NCI-H82 treated with DMSO at 0.1 percent for 48 hours (cell line): Measurements from ENCODE around the gene PRMT2.

Source experiments
- DNase-seq: peaks from one replicate; lab custom pipeline; 2025; ENCODE audit not compliant: unreplicated experiment; lab: John Stamatoyannopoulos, UW

Gene PRMT2

DNA sequence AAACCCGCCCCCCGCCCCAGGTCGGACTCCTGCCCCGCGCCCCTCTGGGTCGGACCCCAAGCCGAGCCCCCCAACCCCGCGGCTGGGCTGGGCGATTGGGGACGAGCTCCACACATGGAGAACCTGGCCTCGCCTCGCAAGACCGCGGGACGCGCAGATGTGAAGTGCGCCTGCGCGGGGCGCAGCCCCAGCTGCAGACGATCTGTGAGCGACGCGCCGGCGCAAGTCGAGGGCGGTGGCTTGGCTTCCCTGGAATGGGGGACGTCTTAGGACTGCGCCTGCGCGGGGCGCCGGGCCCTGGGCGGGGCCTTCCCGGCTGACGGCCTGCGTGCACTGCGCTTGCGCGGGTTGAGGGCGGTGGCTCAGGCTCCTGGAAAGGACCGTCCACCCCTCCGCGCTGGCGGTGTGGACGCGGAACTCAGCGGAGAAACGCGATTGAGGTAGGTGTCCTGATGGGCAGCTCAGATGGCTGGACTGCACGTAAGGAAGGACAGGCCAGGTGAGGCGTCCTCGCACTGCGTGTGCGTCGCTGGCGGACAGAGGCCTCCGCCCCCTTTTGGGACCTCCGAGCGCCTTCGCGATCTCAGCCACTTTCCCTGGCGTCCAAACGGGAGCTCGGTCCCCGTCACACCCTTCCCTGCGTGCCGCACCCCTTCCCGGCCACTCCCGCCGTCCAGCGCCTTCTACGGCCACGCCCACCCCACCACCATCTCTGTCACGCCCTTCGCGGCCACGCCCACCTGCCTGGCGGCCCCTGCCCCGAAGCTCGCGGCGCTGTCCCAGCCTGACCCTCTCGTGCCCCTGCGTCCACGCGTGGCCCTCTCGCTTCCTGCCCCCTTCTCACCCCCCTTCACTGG is at the start of gene PRMT2:
PRMT2 (plus strand) TSS at position 351 of the 857 bp plus-strand sequence. CDS start 1,278 bp downstream, outside the sequence.
- DNase-seq, result peak; percentile 85

DNA sequence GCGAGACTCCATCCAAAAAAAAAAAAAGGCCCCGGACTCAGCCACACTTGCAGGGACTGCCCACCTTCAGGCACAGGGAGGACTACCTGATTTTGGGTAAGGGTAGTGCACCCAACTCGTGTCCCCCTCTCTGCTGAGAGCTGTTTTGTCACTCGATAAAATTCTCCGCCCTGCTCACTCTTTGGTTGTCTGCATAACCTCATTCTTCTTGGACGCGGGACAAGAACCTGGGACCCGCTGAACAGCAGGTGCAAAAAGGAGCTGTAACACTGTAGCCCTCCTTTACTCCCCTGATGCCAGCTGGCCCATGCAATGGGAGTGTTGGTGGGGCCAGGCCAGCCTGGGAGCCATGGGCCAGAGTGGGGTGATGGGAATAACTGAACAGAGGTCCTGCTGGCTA is 41.2 kb upstream of the PRMT2 start:
- no peak for DNase-seq

DNA sequence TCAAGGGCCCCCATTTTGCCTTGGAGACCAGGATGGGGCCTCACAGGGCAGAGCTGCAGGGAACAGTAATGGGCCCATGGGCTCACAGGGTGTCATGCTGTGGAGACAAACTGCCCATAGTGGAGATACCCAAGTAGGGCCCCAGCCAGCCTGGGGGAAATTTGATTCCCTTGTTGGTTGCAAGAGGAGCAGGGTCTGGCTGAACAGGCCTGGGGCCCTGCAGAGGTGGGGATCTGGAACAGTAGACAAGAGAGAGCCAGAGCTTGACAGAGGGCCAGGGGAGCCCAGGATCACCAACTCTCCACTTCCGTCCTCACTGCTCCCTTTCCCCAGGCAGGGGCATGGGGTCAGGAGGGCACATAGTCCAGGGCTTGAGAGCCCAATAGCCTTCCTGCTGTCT is 39.3 kb upstream of the PRMT2 start:
- DNase-seq, result no peak

DNA sequence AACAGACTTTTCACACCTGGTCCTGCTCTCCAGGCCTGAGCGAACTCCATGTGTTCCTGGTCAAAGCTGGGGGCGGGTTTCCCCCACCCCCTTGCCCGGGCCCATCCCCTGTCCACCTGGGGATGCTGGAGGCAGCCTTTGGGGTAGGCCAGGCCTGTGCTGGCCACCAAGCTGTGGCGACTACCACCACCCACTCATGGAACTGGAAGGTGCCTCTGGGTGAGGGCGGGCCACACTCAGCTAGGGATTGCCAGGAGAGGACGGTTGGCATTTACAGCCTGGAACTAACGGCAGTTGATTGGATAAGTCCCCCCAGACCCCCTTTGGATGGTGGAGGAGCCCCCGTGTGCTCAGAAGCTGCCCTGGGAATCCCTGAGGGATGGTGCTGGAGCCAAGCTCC is 38.4 kb upstream of the PRMT2 start:
- no peak for DNase-seq

DNA sequence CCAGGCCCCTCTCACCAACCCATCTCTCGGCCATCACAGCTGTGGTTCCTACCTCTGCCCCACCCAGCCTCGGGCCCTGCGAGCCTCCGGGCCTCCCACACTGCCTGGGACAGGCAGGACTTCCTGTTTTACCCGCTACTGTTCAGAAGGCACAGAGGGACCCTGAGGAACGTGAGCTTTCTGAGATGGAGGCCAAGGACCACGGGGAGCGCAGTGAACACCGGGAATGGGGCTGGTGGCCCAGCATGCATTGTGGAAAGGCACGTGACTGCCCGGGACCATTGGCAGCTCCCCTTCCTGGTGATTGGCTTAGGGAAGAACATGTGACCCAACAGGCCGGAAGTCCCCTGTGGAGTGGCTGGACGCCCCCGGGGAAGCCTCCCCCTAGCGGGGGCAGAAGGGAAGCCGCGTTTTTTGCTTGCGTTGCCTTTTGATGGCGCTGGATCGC is 37.6 kb upstream of the PRMT2 start:
- no peak for DNase-seq

DNA sequence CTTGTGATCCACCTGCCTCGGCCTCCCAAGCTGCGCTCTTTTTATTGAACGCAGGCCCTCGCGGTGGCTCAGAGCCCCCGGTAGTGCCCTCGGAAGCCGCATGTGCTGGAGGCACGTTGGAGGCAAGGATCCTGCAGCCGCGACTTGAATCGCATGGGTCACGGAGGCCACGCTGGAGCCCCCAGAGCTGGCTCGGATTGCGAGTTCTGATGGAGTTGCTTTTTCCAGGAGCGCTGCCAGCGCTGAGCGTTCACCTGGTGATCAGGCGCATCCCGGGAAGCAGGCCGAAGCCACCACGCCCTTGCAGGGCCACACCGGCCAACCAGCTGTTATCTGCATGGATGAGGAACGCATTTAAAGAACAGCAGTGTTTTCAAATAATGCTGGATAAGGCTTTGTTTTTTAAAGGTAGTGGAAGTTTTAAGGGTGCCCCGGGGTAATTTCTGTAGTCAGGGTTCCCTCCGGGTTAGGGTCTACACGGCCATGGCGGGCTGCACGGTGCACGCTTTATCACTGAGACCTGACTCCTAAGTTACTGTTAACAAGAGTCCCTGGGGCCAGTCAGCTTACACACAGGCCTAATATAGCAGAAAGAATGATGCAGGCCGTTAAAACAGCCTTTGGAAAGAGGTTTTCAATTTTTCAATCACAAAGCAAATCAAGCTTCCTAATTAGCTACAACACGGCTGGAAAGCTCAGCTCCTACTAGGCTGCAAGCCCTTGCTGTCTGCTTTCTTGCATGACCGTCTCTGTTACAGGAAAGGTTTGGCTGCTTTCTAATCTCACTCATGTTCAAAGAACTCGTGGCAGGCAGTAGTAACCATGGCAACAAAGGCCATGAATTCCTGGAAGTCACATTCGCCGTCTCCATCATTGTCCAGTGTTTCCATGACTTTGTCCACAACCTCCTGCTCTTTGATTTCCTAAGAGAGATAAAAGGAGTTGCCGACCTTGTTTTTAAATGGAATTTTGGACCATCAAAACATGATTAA is 36.6 kb upstream of the PRMT2 start:
- no peak for DNase-seq

DNA sequence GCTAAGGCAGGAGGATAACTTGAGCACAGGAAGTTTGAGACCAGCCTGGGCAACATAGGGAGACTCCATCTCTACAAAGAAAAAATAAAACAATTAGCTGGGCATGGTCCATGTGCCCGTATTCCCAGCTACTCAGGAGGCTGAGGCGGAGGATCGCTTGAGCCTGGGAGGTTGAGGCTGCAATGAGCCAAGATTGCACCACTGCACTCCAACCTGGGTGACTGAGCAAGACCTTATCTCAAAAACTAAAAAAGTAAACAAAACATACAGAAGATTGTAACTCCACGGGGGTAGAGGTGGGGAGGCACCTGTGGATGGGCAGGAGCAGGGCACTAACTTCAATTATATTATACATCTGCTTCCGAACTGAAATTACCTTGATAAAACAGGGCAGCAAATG is 35.2 kb upstream of the PRMT2 start:
- DNase-seq, result no peak

DNA sequence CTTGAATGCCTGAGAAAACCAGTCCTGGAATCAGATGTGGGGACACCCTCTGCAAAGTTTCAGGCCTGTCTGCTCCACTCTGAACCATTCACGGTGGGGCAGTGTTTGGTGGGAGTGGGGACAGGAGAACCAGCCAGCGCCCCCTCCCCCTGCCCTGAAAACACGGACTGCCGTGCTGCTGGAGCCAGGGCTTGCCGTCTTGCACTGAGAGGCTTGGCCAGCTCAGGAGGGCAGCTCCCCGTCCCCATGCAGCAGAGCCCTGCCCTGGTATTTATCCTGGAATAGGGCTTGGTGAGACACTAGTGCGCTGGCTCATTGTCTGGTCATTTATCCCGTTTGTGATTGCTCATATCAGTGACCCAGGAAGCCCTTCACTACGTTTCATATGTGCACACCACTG is 34.5 kb upstream of the PRMT2 start:
- DNase-seq, result no peak

DNA sequence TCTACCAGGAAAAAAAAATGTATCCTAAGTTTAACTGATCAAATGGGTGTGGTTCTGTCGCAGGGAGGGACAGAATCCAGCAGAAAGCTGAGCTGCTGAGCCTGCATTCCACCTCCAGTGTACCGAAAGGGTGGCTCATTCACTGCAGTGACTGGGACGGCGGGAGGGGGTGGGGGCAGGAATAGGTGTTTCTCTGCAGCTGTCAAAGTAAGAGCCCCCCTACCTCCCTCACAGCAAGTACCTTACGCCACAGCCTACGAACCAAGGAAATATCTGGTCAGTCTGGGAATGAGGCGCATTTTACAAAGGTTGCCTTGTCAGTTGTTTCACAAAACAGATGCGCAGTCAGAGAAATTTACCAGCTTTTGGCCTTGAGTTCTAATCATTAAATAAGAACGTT is 32.2 kb upstream of the PRMT2 start:
- DNase-seq, result no peak

DNA sequence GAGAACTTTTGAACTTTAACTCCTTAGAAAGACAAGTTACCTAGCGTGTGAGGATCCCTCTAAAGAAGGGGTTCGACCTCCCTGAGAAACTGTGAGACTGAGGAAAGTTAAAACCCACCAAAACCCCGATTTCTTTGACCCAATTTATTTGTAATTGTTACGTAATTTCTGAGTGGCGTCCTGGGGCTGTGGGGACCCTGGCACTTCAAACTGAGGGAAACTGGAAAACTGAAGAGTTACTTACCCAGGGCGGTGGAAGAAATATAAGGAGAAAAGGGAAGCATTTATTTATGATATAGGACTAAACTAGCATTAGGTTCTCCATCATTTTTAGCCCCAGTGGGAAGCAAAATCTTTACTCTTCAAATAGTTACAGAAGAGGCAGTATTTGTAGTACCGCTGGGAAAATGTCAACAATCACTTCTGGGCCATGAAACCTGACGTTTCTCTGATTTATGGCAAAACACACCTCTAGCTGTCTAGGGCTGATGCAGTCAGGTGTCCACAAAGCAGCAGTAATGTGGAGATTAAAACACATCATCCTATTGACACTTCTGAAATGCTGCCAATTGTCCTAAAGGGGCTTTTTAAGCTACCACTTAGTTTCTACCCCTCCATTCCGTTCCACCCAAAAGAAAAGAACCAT is 31.0 kb upstream of the PRMT2 start:
- DNase-seq, result no peak

DNA sequence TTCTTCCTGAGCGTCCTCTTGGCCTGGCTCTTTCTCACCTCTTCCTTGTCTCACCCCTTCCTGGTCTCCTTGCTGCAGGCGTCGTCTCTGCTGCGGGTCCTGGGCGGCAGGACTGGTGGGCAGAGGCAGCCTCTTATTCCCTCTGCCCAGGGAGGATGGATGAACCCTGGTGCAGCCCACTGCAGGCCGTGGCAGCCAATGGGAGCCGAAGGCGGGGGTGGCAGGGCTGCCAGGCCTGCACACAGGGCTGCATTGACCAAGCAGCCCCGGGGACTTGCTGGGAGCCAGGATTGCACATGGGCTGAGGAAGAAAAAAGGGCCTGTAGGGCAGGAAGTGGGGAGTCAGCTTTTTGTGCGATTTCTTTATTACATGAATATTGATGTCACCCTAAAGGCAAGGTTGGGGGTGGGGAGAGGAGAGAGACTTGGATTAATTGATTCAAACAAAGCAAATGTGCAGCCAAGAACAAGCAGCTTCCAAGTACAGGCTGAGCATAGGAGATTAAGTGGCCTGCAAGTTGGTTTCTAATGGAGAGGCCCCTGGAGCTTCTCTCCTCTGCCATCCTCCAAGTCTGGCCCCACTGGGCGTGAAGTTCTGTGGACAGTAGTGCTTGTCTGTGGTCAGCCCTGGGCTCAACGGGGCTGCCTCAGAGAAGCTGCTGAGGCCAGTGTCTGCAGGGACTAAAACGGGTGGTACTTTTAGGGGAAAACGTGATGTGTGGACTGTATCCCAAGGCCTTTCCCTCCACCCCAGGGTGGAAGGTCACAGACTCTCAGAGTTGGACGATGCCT is 30.3 kb upstream of the PRMT2 start, which contains the start of gene S100B:
S100B (minus strand) TSS at position 108 of the 792 bp plus-strand sequence. CDS start 2,667 bp downstream, outside the sequence.
- no peak for DNase-seq

DNA sequence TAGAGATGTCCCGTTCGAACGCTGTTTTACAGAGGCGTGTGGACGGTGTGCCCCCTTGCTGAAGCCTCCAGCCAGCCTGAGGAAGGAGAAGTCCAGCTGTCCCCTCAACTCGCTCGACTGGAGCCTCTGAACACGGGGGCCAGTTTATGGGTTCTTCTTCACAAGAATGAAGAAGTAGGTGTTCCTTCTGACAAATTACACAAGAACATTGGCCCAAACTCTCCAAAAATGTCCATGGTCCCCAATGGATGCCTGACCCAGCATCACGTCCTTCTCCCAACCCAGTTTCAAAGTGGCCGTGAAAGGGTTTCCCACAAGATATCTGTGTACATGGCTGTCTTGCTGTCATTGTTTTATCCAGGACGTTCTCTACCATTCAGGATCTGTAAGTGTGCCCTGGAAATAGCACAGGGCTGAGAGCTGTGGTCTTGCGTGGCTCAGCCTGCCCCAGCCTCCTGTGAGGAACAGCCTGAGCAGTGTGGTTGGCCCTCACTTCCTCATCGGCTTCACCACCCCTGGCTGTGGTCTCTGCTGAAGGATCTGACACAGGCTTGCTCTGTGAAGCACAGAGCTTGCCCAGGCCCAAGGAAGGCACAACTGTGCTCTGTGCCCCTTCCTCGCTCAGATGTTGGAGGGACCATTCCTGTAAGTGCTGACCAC is 29.6 kb upstream of the PRMT2 start:
- no peak for DNase-seq

DNA sequence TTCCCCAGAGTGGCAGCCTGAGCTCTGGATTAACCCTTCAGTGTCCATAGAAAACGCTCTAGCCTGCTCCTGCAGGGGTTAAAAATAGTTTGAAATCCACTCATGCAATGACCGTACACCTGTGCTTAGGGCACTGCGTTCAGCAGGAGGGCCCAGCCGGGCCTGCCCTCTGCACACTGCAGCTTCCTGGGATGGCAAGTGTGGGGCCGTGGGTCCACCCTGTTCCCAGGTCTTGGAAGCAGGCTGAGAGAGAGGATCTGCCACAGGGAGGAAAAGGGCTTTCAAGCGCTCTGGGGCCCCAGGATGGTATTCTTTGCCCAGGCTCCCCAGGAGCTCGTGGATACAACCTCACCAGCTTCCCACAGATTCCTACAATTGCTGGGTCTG is 29.1 kb upstream of the PRMT2 start:
- no peak for DNase-seq

DNA sequence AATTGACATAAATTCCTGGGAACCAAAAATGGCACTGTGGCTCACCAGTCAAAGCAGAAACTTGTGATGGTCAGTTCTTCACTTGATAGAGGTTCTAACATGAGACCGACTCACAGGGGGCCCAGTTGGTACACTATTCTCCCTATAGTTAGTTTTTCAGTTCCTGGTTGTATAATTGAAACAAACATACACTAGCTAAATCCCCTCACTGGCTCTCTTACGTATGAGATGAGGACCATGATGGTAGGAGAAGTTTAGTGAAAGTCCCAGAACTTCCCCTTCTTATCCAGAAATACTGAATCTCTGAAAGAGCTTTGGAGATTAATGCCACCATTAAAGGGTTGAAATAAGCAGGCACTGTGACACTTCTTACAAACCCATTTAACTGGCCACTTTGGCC is 27.8 kb upstream of the PRMT2 start:
- no peak for DNase-seq

DNA sequence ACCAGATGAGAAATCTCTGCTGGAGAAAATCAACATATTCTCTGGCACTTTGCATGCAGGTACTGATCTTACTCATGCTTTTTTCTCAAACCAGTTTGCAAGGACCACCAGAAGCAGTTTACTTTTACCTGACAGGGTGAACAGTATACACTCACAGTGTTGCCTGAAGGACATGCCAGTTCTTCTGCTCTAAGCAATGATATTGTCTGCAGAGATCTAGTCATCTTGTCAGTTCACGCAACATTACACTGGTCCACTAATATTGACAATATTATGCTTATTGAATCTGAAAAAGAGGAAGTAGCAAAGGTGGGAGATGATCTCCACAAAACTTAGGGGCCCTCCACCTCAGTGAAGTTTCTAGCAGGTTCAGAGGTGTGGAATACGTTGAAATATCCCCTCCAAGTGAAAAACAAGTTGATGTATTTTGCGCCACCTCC is 26.8 kb upstream of the PRMT2 start:
- DNase-seq, result no peak

DNA sequence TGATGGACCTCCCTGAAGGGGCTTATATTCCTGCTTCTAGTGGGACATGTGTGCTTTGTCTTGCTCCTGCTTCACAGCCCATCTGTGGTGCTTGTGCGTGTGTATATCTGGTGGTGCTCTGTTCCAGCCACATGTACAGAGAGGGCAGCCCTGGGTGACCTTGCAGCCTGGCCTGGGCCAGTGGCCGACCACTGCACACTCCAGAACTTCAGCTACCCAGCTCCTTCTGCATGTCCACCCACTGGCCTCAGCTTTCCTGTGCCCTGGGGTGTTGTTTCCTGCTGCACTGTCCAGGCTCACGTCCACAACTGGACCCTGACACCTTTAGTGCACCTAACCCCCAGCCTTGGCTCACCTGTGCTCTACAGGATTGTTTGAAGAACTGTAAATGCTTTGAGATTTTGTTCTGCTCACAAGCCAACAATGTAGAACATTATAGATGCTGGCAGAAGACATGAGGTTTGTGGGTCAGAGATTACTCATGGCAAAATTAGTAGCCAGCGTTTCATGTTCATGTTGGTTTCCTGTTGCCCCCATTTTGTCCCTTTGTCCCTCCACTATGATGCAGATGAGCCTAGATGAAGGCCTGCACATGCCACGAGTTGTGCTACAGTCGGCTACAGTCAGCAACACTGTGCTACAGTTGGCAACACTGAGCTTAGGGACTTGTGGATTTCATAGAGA is 25.3 kb upstream of the PRMT2 start:
- DNase-seq, result no peak

DNA sequence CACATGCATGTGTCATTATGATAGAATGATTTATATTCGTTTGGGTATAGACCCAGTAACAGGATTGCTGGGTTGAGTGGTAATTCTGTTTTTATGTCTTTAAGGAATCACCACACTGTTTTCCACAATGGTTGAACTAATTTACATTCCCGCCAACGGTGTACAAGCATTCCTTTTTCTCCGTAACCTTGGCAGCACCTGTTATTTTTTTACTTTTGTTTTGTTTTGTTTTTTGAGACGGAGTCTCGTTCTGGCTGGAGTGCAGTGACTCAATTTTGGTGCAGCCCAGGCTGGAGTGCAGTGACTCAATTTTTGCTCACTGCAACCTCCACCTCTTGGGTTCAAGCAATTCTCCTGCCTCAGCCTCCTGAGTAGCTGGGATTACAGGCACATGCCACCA is 22.1 kb upstream of the PRMT2 start:
- DNase-seq, result no peak

DNA sequence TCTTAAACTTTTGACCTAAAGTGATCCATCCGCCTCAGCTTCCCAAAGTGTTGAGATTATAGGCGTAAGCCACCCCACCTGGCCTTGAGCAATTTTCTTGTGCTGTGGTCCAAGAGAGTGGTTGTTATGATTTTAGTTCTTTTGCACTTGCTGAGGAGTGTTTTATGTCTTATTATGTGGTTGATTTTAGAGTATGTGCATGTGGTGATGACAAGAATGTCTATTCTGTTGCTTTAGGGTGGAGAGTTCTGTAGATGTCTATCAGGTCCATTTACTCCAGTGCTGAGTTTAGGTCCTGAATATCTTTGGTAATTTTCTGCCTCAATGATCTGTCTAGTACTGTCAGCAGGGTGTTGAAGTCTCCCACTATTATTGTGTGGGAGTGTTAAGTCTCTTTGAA is 19.4 kb upstream of the PRMT2 start:
- no peak for DNase-seq

DNA sequence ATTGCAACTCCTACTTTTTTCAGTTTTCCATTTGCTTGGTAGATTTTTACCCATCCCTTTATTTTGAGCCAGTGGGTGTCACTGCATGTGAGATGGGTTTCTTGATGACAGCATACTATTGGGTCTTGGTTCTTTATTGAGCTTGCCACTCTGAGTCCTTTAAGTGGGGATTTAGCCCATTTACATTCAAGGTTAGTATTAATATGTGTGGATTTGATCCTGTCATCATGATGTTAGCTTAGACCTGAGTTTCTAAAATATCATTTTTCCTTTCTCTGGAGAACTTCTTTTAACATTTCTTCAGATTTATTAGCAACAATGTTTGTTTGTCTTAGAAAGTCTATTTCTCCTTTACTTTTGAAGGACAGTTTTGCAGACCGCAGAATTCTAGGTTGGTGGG is 18.8 kb upstream of the PRMT2 start:
- no peak for DNase-seq
